GM12873 (cell line): ENCODE data around the gene BEST4.

Experiments used
- CTCF ChIP-seq: IDR thresholded peaks from 2 replicates; pipeline ENCODE4 v1.5.1; 2012; ENCODE audit warnings: low read depth, mild to moderate bottlenecking, moderate library complexity, low read length, control low read depth; ENCODE audit not compliant: insufficient read depth; ENCODE audit errors: missing control alignments

Gene BEST4

GRCh38 chr1:44829506-44830384 is 41.8 kb upstream of the BEST4 start:
- no peak for TF ChIP-seq CTCF

- TF ChIP-seq CTCF, result no peak
Observed at GRCh38 chr1:44828841-44829440, 41.0 kb upstream of the BEST4 start.

- TF ChIP-seq CTCF, result no peak
Observed at GRCh38 chr1:44828003-44828651, 40.2 kb upstream of the BEST4 start.

GRCh38 chr1:44827197-44828002 is 39.4 kb upstream of the BEST4 start:
- TF ChIP-seq CTCF, result peak; percentile 48

GRCh38 chr1:44826375-44827196 is 38.6 kb upstream of the BEST4 start:
- no peak for TF ChIP-seq CTCF

- TF ChIP-seq CTCF, result no peak
Observed at GRCh38 chr1:44822981-44823451, 35.0 kb upstream of the BEST4 start.
